Endodermal cell (in vitro differentiated cells): Measurements from ENCODE around the gene COL4A2. TPM values are rescaled to one million over a fixed set of nuclear protein-coding genes. Genes with fewer than 3 reads are reported as not detected.

Source experiments
- DNase-seq: peaks from one replicate; pipeline ENCODE4 v3.0.0-alpha.2; 2017
- H3K27ac ChIP-seq: 2 replicates; pipeline ENCODE4 v1.5.1; 2013; ENCODE audit warnings: mild to moderate bottlenecking, low read depth, low read length, moderate library complexity
- H3K27me3 ChIP-seq: 2 replicates; pipeline ENCODE4 v1.6.1; 2013; ENCODE audit warnings: mild to moderate bottlenecking, low read length, moderate library complexity; ENCODE audit not compliant: insufficient read depth, control insufficient read depth, poor library complexity, severe bottlenecking
- H3K36me3 ChIP-seq: 2 replicates; pipeline ENCODE4 v1.7.0; 2013; ENCODE audit warnings: mild to moderate bottlenecking, low read length, moderate library complexity; ENCODE audit not compliant: control insufficient read depth, insufficient read depth
- H3K4me1 ChIP-seq: one replicate; pipeline ENCODE4 v1.7.0; 2013; ENCODE audit warnings: low read length; ENCODE audit not compliant: control insufficient read depth, insufficient read depth
- H3K4me3 ChIP-seq: 2 replicates; pipeline ENCODE4 v1.5.1; 2013; ENCODE audit warnings: mild to moderate bottlenecking, low read length, moderate library complexity
- H3K9ac ChIP-seq: 2 replicates; pipeline ENCODE4 v1.6.1; 2013; ENCODE audit warnings: mild to moderate bottlenecking, low read length, moderate library complexity; ENCODE audit not compliant: poor library complexity, severe bottlenecking; ENCODE audit errors: extremely low read depth
- H3K9me3 ChIP-seq: 2 replicates; pipeline ENCODE4 v1.6.1; 2013; ENCODE audit warnings: mild to moderate bottlenecking, low read length, moderate library complexity; ENCODE audit not compliant: control insufficient read depth
- H3K27ac Mint-ChIP-seq: 2 replicates; pipeline ENCODE4 v1.8.0; 2020; ENCODE audit warnings: mixed read lengths
- H3K27me3 Mint-ChIP-seq: 2 replicates; pipeline ENCODE4 v1.8.0; 2021; ENCODE audit warnings: mild to moderate bottlenecking, mixed read lengths; ENCODE audit not compliant: insufficient read depth
- H3K36me3 Mint-ChIP-seq: 2 replicates; pipeline ENCODE4 v1.8.0; 2020; ENCODE audit warnings: low read depth, mixed read lengths
- H3K4me1 Mint-ChIP-seq: 2 replicates; pipeline ENCODE4 v1.8.0; 2020; ENCODE audit warnings: mixed read lengths
- H3K4me3 Mint-ChIP-seq: 2 replicates; pipeline ENCODE4 v1.8.0; 2020; ENCODE audit warnings: mild to moderate bottlenecking, moderate library complexity, mixed read lengths
- H3K9me3 Mint-ChIP-seq: 2 replicates; pipeline ENCODE4 v1.8.0; 2020; ENCODE audit warnings: mild to moderate bottlenecking, mixed read lengths
- WGBS, 2 experiments: methylation state at CpG; one replicate each; pipeline versions ENCODE4 v1.1.5 to v1.1.7; 2013; ENCODE audit warnings: missing lambda C conversion rate in 2 of 2, mixed read lengths in 1 of 2; ENCODE audit not compliant: insufficient coverage in 1 of 2, insufficient read length in 1 of 2; 5-methylcytosine and 5-hydroxymethylcytosine counted together
- total RNA-seq, 2 donors: library from RNA; stranded (reverse); fragmentation: NEBNext Ultra II Directional in 1 of 2; extraction: Animal tissue kit (Norgen Biotek cat#: 25700) in 1 of 2; gene quantifications; 2 replicates in 1 of 2; 3 replicates in 1 of 2; pipeline ENCODE4 v1.2.1, GENCODE V29; 2021
- TF ChIP-seq, protein P1 (sequence below): fragments of 200-600 bp; sonication (generic); conservative IDR thresholded peaks from 2 replicates; pipeline ENCODE4 v1.5.0; 2021; ENCODE audit warnings: antibody characterized with exemption, mild to moderate bottlenecking

Gene COL4A2
- total RNA-seq, 2 donors from 2014 or later = 388 to 398 TPM

DNA sequence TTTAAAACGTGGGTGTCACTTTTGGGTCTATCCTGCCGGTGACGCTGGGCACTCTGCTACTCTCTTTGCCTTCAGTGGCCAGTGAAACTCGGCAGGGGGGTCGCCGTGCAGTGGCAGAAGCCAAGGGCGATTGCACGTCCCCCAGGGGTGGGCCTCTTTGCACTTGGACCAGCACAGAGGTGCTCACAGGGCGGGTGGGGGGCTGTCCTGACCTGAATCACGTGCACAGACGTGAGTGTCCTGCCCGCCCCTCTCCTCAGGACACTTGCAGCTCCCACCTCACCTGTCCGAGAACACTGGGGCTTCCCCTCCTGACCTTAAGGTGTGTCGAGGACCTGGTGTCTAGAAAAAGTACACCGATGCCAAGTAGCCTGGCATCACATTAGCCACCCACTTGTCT lies 16.3 kb upstream of the COL4A2 start:
- peaks cover 3% of the 10 kb centered on the region for H3K4me1 ChIP-seq
- H3K36me3 ChIP-seq = peaks cover 94% of the 10 kb centered on the region
- no peaks in the 10 kb centered on the region for H3K27me3 ChIP-seq
- H3K4me3 ChIP-seq = no peak overlapping the region
- DNase-seq = no peak
- TF ChIP-seq, protein P1, sequence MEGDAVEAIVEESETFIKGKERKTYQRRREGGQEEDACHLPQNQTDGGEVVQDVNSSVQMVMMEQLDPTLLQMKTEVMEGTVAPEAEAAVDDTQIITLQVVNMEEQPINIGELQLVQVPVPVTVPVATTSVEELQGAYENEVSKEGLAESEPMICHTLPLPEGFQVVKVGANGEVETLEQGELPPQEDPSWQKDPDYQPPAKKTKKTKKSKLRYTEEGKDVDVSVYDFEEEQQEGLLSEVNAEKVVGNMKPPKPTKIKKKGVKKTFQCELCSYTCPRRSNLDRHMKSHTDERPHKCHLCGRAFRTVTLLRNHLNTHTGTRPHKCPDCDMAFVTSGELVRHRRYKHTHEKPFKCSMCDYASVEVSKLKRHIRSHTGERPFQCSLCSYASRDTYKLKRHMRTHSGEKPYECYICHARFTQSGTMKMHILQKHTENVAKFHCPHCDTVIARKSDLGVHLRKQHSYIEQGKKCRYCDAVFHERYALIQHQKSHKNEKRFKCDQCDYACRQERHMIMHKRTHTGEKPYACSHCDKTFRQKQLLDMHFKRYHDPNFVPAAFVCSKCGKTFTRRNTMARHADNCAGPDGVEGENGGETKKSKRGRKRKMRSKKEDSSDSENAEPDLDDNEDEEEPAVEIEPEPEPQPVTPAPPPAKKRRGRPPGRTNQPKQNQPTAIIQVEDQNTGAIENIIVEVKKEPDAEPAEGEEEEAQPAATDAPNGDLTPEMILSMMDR = no peak
- H3K9me3 ChIP-seq = peaks cover 26% of the 10 kb centered on the region
- Mint-ChIP-seq H3K27me3 (no peaks in the 10 kb centered on the region), H3K36me3 (peaks cover 86% of the 10 kb centered on the region), H3K27ac (no peak overlapping the region), H3K4me3 (no peak overlapping the region), H3K4me1 (peaks cover 17% of the 10 kb centered on the region), H3K9me3 (peaks cover 6% of the 10 kb centered on the region)
- no peak overlapping the region for H3K9ac ChIP-seq
- no peak overlapping the region for H3K27ac ChIP-seq
- WGBS, 2 experiments = 87 to 88% methylated on average over 13 to 15 of the region's 15 CpGs

- Mint-ChIP-seq H3K9me3 (peaks cover 6% of the 10 kb centered on the region), H3K4me1 (peaks cover 21% of the 10 kb centered on the region), H3K27me3 (no peaks in the 10 kb centered on the region), H3K36me3 (peaks cover 84% of the 10 kb centered on the region), H3K4me3 (no peak overlapping the region), H3K27ac (no peak overlapping the region)
- H3K27ac ChIP-seq = no peak overlapping the region
- WGBS, 2 experiments = 97% methylated on average over 6 to 9 of the region's 9 CpGs
- no peak overlapping the region for H3K4me3 ChIP-seq
- H3K9ac ChIP-seq = no peak overlapping the region
- H3K4me1 ChIP-seq = peaks cover 3% of the 10 kb centered on the region
- DNase-seq = peak; percentile 20
- H3K27me3 ChIP-seq = no peaks in the 10 kb centered on the region
- peaks cover 94% of the 10 kb centered on the region for H3K36me3 ChIP-seq
- H3K9me3 ChIP-seq = peaks cover 26% of the 10 kb centered on the region
- TF ChIP-seq, protein P1 = no peak
Measured at GRCh38 chr13:110291286-110291685, 15.8 kb upstream of the COL4A2 start.

- Histone ChIP-seq H3K27me3 (no peaks in the 10 kb centered on the region), H3K9me3 (peaks cover 26% of the 10 kb centered on the region), H3K9ac (no peak overlapping the region), H3K27ac (no peak overlapping the region), H3K4me1 (peaks cover 9% of the 10 kb centered on the region), H3K4me3 (peak overlapping the region; percentile 17), H3K36me3 (peaks cover 84% of the 10 kb centered on the region)
- Mint-ChIP-seq H3K4me1 (peaks cover 34% of the 10 kb centered on the region), H3K4me3 (no peak overlapping the region), H3K36me3 (peaks cover 69% of the 10 kb centered on the region), H3K9me3 (peaks cover 6% of the 10 kb centered on the region), H3K27ac (no peak overlapping the region), H3K27me3 (no peaks in the 10 kb centered on the region)
- WGBS, 2 experiments = 95% methylated on average over 6 to 7 of the region's 7 CpGs
- TF ChIP-seq, protein P1 = no peak
- no peak for DNase-seq
Measured at GRCh38 chr13:110293037-110293436, 14.0 kb upstream of the COL4A2 start.
